ENCODE data around the gene CAV2. TPM values are rescaled to one million over a fixed set of nuclear protein-coding genes. Genes with fewer than 3 reads are reported as not detected.
A peak's percentile ranks its signal among the peaks of the same experiment; 100 is the strongest.

CAV2 gene
- total and polyA plus RNA-seq, 12 donors: 56.3 to 277 (median 224) TPM

DNA sequence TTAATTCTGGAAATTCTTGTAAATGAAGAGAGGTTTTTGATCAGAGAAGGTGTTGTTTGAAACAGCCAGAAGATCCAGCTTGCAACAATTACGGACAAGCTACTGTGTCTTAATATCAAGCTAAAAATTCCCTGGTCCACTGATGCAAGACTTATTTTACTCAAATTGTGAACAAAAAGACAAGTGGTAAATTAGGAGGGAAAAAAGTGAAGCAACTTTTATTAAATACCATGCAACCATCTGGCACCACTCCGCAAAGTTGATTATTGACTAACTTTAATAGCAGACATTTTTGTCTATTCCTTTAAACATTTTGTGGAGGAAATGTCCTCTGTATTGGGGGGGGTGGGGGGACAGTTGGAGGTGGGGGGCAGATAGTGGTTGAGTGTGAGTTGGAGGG lies 5.1 kb upstream of the CAV2 start:
- peaks cover 0 to 6% (median 0%) of the 10 kb centered on the region in 11 donors for H3K9me3 ChIP-seq
- no peak for DNase-seq
- peaks cover 6 to 62% (median 35%) of the 10 kb centered on the region in 9 donors for H3K4me1 ChIP-seq
- intact Hi-C loops (cut with DNase I): loop anchor here in 4 of 10 donors (10.0 kb wide), 2 partner anchors 50 to 140 kb away; no protein-coding TSS in a partner anchor
- 96 to 99% methylated on average over 2 of the region's 2 CpGs for WGBS, 2 donors
- no peaks in the 10 kb centered on the region for H3K36me3 ChIP-seq
- TF ChIP-seq, protein P1, sequence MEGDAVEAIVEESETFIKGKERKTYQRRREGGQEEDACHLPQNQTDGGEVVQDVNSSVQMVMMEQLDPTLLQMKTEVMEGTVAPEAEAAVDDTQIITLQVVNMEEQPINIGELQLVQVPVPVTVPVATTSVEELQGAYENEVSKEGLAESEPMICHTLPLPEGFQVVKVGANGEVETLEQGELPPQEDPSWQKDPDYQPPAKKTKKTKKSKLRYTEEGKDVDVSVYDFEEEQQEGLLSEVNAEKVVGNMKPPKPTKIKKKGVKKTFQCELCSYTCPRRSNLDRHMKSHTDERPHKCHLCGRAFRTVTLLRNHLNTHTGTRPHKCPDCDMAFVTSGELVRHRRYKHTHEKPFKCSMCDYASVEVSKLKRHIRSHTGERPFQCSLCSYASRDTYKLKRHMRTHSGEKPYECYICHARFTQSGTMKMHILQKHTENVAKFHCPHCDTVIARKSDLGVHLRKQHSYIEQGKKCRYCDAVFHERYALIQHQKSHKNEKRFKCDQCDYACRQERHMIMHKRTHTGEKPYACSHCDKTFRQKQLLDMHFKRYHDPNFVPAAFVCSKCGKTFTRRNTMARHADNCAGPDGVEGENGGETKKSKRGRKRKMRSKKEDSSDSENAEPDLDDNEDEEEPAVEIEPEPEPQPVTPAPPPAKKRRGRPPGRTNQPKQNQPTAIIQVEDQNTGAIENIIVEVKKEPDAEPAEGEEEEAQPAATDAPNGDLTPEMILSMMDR (IDR thresholded peaks at IDR 0.05): no peak
- H3K27me3 ChIP-seq: peaks cover 0 to 5% (median 0%) of the 10 kb centered on the region in 7 donors
- H3K4me3 ChIP-seq: no peak overlapping the region
- H3K27ac ChIP-seq: peak overlapping the region in 1 of 10 donors; percentile 53
- ATAC-seq: no peak

DNA sequence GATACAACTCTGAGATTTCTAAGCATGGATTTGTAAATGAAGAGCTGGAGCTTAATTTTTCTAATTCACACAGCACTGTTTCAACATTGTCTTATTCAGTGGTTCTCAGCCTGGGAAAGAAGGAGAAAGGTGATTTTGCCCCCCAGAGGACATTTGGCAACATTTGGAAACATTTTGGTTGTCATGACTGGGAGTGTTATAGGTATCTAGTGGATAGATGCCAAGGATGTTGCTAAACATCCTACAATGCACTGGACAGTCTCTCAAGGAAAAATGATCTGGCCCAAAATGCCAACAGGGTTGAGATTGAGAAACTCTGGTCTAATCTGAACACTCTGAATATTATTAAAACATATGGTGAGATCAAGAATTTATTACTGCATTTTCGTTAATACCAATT lies 3.8 kb upstream of the CAV2 start:
- Histone ChIP-seq H3K4me3 (no peak overlapping the region), H3K9me3 (peaks cover 0 to 6% (median 0%) of the 10 kb centered on the region in 11 donors), H3K27ac (peak overlapping the region in 4 of 10 donors; percentile 2 to 53 (median 25)), H3K27me3 (peaks cover 0 to 17% (median 0%) of the 10 kb centered on the region in 7 donors), H3K4me1 (peaks cover 3 to 52% (median 24%) of the 10 kb centered on the region in 9 donors), H3K36me3 (no peaks in the 10 kb centered on the region)
- intact Hi-C loops (cut with DNase I): loop anchor here in 7 of 10 donors (5.0 to 10.0 kb wide), 6 partner anchors 43 to 141 kb away; no protein-coding TSS in a partner anchor
- DNase-seq: no peak
- WGBS, 2 donors: 83 to 87% methylated on average over 1 of the region's 1 CpG
- ATAC-seq: no peak
- TF ChIP-seq, protein P1 (IDR thresholded peaks at IDR 0.05): no peak

DNA sequence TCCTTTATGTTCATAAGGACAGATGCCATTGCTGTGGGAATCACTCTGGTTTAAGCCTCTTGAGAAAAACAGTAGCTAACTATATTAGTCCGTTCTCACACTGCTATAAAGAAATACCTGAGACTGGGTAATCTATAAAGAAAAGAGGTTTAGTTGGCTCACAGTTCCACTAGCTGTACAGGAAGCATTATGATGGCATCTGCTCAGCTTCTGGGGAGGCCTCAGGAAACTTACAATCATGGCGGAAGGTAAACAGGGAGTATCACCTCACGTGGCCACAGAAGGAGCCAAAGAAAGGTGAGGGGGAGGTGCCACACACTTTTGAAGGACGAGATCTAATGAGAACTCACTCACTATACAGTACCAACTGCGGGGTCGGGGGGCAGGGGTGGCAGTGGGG lies 2.9 kb upstream of the CAV2 start:
- Histone ChIP-seq H3K4me1 (peaks cover 3 to 52% (median 20%) of the 10 kb centered on the region in 9 donors), H3K27ac (peak overlapping the region in 1 of 10 donors; percentile 53), H3K4me3 (no peak overlapping the region), H3K9me3 (peaks cover 0 to 6% (median 0%) of the 10 kb centered on the region in 11 donors), H3K27me3 (peaks cover 0 to 26% (median 0%) of the 10 kb centered on the region in 7 donors), H3K36me3 (peaks cover 0 to under 1% (median 0%) of the 10 kb centered on the region in 9 donors)
- ATAC-seq: no peak
- WGBS, 2 donors: 97 to 99% methylated on average over 6 of the region's 6 CpGs
- TF ChIP-seq, protein P1 (IDR thresholded peaks at IDR 0.05): no peak
- DNase-seq: no peak
- intact Hi-C loops (cut with DNase I): loop anchor here in 7 of 10 donors (5.0 to 10.0 kb wide), 6 partner anchors 44 to 142 kb away; no protein-coding TSS in a partner anchor

DNA sequence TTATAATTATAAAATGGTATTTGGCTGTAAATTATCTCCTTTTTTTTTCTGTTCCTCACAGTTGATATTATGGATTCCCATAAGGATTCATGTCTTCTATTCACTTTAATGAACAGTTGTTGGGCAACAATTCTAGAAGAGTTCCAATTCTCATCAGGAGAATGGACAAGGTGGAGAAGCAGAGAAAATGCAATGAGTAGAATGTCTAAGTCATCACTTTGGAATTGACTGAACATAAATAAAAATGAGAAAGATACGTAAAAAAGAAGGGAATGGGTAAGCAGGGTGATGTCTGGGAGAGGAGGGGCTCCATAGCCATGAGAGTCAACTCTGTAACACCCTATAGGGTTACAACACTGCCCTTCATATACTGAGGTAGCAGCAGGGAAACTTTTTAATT lies 1.8 kb upstream of the CAV2 start:
- no peak overlapping the region for H3K4me3 ChIP-seq
- WGBS, 2 donors: 77 to 86% methylated on average over 1 of the region's 1 CpG
- intact Hi-C loops (cut with DNase I): loop anchor here in 7 of 10 donors (5.0 to 10.0 kb wide), 6 partner anchors 45 to 143 kb away; no protein-coding TSS in a partner anchor
- peak overlapping the region in 3 of 10 donors; percentile 0 to 61 (median 7) for H3K27ac ChIP-seq
- ATAC-seq: no peak
- TF ChIP-seq, protein P1 (IDR thresholded peaks at IDR 0.05): no peak
- peaks cover 3 to 52% (median 25%) of the 10 kb centered on the region in 9 donors for H3K4me1 ChIP-seq
- DNase-seq: no peak
- H3K36me3 ChIP-seq: peaks cover 0 to 5% (median 0%) of the 10 kb centered on the region in 9 donors
- peaks cover 0 to 32% (median 0%) of the 10 kb centered on the region in 7 donors for H3K27me3 ChIP-seq
- H3K9me3 ChIP-seq: peaks cover 0 to 6% (median 0%) of the 10 kb centered on the region in 11 donors

Data from heart right ventricle (tissue), 16 donors.